GM23248 (cell line): Measurements from ENCODE around the gene ERN1. TPM values are rescaled to one million over a fixed set of nuclear protein-coding genes. Genes with fewer than 3 reads are reported as not detected.

Source experiments
- DNase-seq: peaks from one replicate; pipeline ENCODE4 v3.0.0-alpha.2; 2015
- H2AFZ ChIP-seq: fragments of 200-600 bp; sonication (generic); 2 replicates; pipeline ENCODE4 v1.6.1; 2016; ENCODE audit warnings: antibody characterized with exemption
- H3F3A ChIP-seq: fragments of 200-600 bp; sonication (generic); 2 replicates; pipeline ENCODE4 v1.6.1; 2016; ENCODE audit warnings: mild to moderate bottlenecking, antibody characterized with exemption, mixed run types; ENCODE audit not compliant: insufficient read depth
- H3K27ac ChIP-seq: fragments of 200-600 bp; sonication (generic); 2 replicates; pipeline ENCODE4 v1.5.1; 2016; ENCODE audit warnings: mild to moderate bottlenecking
- H3K27me3 ChIP-seq: fragments of 200-600 bp; sonication (generic); replicated peaks from 2 replicates; pipeline ENCODE4 v1.6.1; 2016; ENCODE audit warnings: mild to moderate bottlenecking; ENCODE audit not compliant: insufficient read depth
- H3K36me3 ChIP-seq: fragments of 200-600 bp; sonication (generic); 2 replicates; pipeline ENCODE4 v1.6.1; 2016; ENCODE audit warnings: low read depth, mild to moderate bottlenecking
- H3K4me1 ChIP-seq: fragments of 200-600 bp; sonication (generic); 2 replicates; pipeline ENCODE4 v1.6.1; 2016; ENCODE audit warnings: mild to moderate bottlenecking; ENCODE audit not compliant: insufficient read depth
- H3K4me2 ChIP-seq: fragments of 200-600 bp; sonication (generic); one replicate; pipeline ENCODE4 v1.6.1; 2016; ENCODE audit warnings: mild to moderate bottlenecking; ENCODE audit not compliant: unreplicated experiment
- H3K4me3 ChIP-seq: fragments of 200-600 bp; sonication (generic); 2 replicates; pipeline ENCODE4 v1.5.1; 2016; ENCODE audit warnings: mild to moderate bottlenecking
- H3K79me2 ChIP-seq: fragments of 200-600 bp; sonication (generic); 2 replicates; pipeline ENCODE4 v1.6.1; 2016; ENCODE audit warnings: mild to moderate bottlenecking; ENCODE audit not compliant: insufficient read depth
- H3K9ac ChIP-seq: fragments of 200-600 bp; sonication (generic); 2 replicates; pipeline ENCODE4 v1.6.1; 2016; ENCODE audit warnings: mild to moderate bottlenecking
- H3K9me2 ChIP-seq: fragments of 200-600 bp; sonication (generic); 2 replicates; pipeline ENCODE4 v1.6.1; 2016; ENCODE audit warnings: mixed run types, mild to moderate bottlenecking, moderate library complexity; ENCODE audit not compliant: insufficient read depth
- H3K9me3 ChIP-seq: fragments of 200-600 bp; sonication (generic); one replicate; pipeline ENCODE4 v1.6.1; 2017; ENCODE audit warnings: low read depth
- H4K20me1 ChIP-seq: fragments of 200-600 bp; sonication (generic); 2 replicates; pipeline ENCODE4 v1.6.0; 2016; ENCODE audit not compliant: insufficient read depth
- EZH2 ChIP-seq: fragments of 200-600 bp; sonication (generic); IDR thresholded peaks from 2 replicates; pipeline ENCODE4 v1.6.1; 2018; ENCODE audit warnings: antibody characterized with exemption, mild to moderate bottlenecking; ENCODE audit not compliant: insufficient read depth, poor library complexity, severe bottlenecking
- EZH2phosphoT487 ChIP-seq: fragments of 200-600 bp; sonication (generic); IDR thresholded peaks from 2 replicates; pipeline ENCODE4 v1.6.1; 2018; ENCODE audit warnings: antibody characterized with exemption, moderate library complexity, mild to moderate bottlenecking, low read depth; ENCODE audit not compliant: insufficient read depth
- WGBS, 2 experiments: methylation state at CpG; one replicate each; pipeline ENCODE4 v1.1.6; 2015 to 2017; ENCODE audit warnings: low lambda C conversion rate in 2 of 2, low coverage in 1 of 2; ENCODE audit errors: missing lambda C conversion rate in 2 of 2; 5-methylcytosine and 5-hydroxymethylcytosine counted together
- in situ Hi-C: fragments of 300-500 bp; cut with MboI; formaldehyde crosslinking; loops from 2 replicates; pipeline ENCODE4 v1.15.0; 2020
- polyA plus RNA-seq: library from polyadenylated mRNA; unstranded; fragments of >200 nt; fragmentation: Nextera tagmentation; extraction: Ambion mirVana; gene quantifications from 2 replicates; pipeline ENCODE4 v1.2.1, GENCODE V29; 2016
- total RNA-seq: library from RNA; depleted of rRNA; stranded (reverse); fragments of >200 nt; shearing (Covaris generic); gene quantifications from 2 replicates; pipeline ENCODE4 v1.2.3, GENCODE V29; 2014

ERN1 gene
- total and polyA plus RNA-seq, 2 experiments from 2014 or later: 5.8 to 9.9 TPM

DNA sequence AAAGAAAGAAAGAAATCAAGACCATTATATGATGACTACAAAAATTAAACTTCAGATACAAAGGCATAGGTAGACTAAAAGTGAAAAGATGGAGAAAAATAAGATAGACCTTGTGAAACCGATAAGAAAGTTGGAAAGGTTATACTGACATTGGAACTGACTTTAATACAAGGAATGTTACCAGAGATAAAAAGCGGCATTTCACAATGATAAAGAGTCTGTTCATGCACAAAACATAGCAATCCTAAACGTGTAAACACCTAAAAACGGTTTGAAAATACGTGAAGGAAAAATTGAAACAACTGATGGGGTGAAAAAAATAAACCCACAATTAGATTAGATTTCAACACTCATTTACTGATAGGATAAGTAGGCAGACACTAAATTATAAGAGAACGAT, 9.6 kb upstream of the ERN1 start:
- WGBS, 2 experiments: 87% methylated on average over 6 of the region's 6 CpGs
- H3K4me1 ChIP-seq: no peaks in the 10 kb centered on the region
- in situ Hi-C loops: loop anchor here (10.0 kb wide), 1 partner anchor 215 kb away; no protein-coding TSS in a partner anchor
- no peak overlapping the region for H3K27ac ChIP-seq
- no peaks in the 10 kb centered on the region for H3K9me2 ChIP-seq
- no peaks in the 10 kb centered on the region for H3K27me3 ChIP-seq
- no peaks in the 10 kb centered on the region for H3K9me3 ChIP-seq
- H3K9ac ChIP-seq: no peak overlapping the region
- H3F3A ChIP-seq: 0 out of 2 replicates have a peak, but pooled peaks cover 4% of the 10 kb centered on the region
- no peaks in the 10 kb centered on the region for H4K20me1 ChIP-seq
- TF ChIP-seq EZH2 (no peak), EZH2phosphoT487 (no peak)
- DNase-seq: no peak
- H3K4me3 ChIP-seq: no peak overlapping the region
- no peak overlapping the region for H3K4me2 ChIP-seq
- no peak overlapping the region for H2AFZ ChIP-seq
- H3K36me3 ChIP-seq: no peaks in the 10 kb centered on the region
- no peaks in the 10 kb centered on the region for H3K79me2 ChIP-seq

GRCh38 chr17:64138441-64138840, 8.5 kb upstream of the ERN1 start:
- H3K27ac ChIP-seq: no peak overlapping the region
- H3K79me2 ChIP-seq: no peaks in the 10 kb centered on the region
- no peaks in the 10 kb centered on the region for H3K27me3 ChIP-seq
- WGBS, 2 experiments: 95 to 96% methylated on average over 2 of the region's 2 CpGs
- no peaks in the 10 kb centered on the region for H3K36me3 ChIP-seq
- H3K9me2 ChIP-seq: no peaks in the 10 kb centered on the region
- H4K20me1 ChIP-seq: no peaks in the 10 kb centered on the region
- H2AFZ ChIP-seq: no peak overlapping the region
- no peaks in the 10 kb centered on the region for H3K9me3 ChIP-seq
- TF ChIP-seq EZH2phosphoT487 (no peak), EZH2 (no peak)
- no peak for DNase-seq
- H3K4me2 ChIP-seq: no peak overlapping the region
- in situ Hi-C loops: loop anchor here (10.0 kb wide), 1 partner anchor 214 kb away; no protein-coding TSS in a partner anchor
- no peaks in the 10 kb centered on the region for H3K4me1 ChIP-seq
- H3F3A ChIP-seq: 0 out of 2 replicates have a peak, but pooled peaks cover 4% of the 10 kb centered on the region
- no peak overlapping the region for H3K4me3 ChIP-seq
- H3K9ac ChIP-seq: no peak overlapping the region

DNA sequence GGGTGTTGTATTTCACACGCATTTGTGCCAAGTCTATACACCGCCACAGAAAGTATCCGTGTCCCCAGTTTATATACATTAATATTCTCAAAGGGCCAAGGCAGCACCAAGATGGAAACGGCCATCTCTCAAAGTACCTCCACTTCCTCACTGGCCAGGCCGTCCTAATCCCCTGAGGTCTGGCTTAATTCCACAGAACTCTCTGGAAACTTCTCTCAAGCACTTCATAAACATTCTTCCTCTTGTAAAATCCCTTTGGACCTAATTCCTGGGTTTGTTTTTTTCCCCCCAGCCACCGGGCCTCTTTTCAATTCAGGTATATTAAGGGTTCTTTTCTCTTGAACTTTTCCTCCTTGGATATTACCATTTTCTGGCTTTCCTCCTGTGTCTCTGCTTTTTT, 5.1 kb upstream of the ERN1 start:
- TF ChIP-seq EZH2phosphoT487 (no peak), EZH2 (no peak)
- Histone ChIP-seq H3F3A (no peaks in the 10 kb centered on the region), H3K4me1 (peaks cover 6% of the 10 kb centered on the region; the same call in 1 of the 2 replicates), H3K27me3 (no peaks in the 10 kb centered on the region), H3K9me2 (no peaks in the 10 kb centered on the region), H3K9ac (no peak overlapping the region), H3K4me2 (no peak overlapping the region), H3K36me3 (no peaks in the 10 kb centered on the region), H2AFZ (no peak overlapping the region), H3K27ac (no peak overlapping the region), H3K9me3 (no peaks in the 10 kb centered on the region), H3K79me2 (no peaks in the 10 kb centered on the region), H3K4me3 (no peak overlapping the region), H4K20me1 (no peaks in the 10 kb centered on the region)
- in situ Hi-C loops: loop anchor here (5.0 to 10.0 kb wide), 2 partner anchors 103 to 210 kb away; no protein-coding TSS in a partner anchor
- 69% methylated on average over 6 of the region's 6 CpGs for WGBS, 2 experiments
- no peak for DNase-seq

DNA sequence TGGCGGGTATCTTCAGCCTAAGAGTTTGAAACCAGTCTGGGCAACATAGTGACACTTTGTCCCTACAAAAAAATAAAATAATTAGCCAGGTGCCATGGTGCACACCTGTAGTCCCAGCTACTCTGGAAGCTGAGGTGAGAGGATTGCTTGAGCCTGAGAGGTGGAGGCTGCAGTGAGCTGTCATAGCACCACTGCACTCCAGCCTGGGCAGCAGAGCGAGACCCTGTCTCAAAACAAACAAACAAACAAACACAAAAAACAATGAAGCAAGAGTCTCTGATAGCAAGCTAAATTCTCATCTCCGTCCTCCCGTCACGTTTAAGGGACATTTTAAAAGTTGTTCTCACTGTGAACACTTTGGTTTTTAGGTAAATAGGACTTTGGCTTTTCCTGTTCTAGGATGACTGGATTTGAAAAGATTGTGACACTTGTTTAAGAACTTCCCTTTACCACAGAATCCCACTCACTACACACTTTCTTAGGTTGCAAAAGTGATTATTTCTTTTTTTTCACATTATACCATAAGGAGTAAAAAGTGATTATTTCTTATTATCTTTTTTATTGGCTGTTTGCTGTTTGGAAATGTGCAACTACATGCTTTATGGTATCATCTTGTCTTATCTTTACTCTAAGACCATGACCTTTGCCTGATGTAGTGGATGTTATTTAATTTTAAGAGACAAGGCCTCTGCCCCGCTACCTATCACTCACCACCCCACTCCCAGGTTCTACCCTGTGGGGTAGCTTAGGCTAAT, 4.4 kb upstream of the ERN1 start:
- no peaks in the 10 kb centered on the region for H3K27me3 ChIP-seq
- no peaks in the 10 kb centered on the region for H3K9me3 ChIP-seq
- no peak for DNase-seq
- no peaks in the 10 kb centered on the region for H4K20me1 ChIP-seq
- H3K36me3 ChIP-seq: no peaks in the 10 kb centered on the region
- H3K4me2 ChIP-seq: no peak overlapping the region
- no peak for TF ChIP-seq EZH2phosphoT487
- no peak for TF ChIP-seq EZH2
- H3K27ac ChIP-seq: no peak overlapping the region
- 90 to 92% methylated on average over 6 of the region's 6 CpGs for WGBS, 2 experiments
- no peaks in the 10 kb centered on the region for H3K9me2 ChIP-seq
- no peak overlapping the region for H3K9ac ChIP-seq
- no peak overlapping the region for H3K4me3 ChIP-seq
- no peak overlapping the region for H2AFZ ChIP-seq
- peaks cover 2% of the 10 kb centered on the region for H3K79me2 ChIP-seq
- in situ Hi-C loops: loop anchor here (5.0 to 10.0 kb wide), 2 partner anchors 102 to 210 kb away; no protein-coding TSS in a partner anchor
- peaks cover 6% of the 10 kb centered on the region; the same call in 1 of the 2 replicates for H3K4me1 ChIP-seq
- no peaks in the 10 kb centered on the region for H3F3A ChIP-seq
